Astrocyte (in vitro differentiated cells and primary cell): Measurements from ENCODE around the gene ATXN10. TPM values are rescaled to one million over a fixed set of nuclear protein-coding genes. Genes with fewer than 3 reads are reported as not detected.

Experiments used
- DNase-seq: peaks from one replicate; pipeline ENCODE4 v3.0.0-alpha.2; 2010; ENCODE audit warnings: low read depth
- FAIRE-seq: peaks from 2 replicates; lab custom pipeline; 2011; peaks lifted over from hg19 to GRCh38; lab: Jason Lieb, UNC
- H2AFZ ChIP-seq: 2 replicates; pipeline ENCODE4 v1.6.0; 2012; ENCODE audit warnings: low read depth, low read length, inconsistent platforms
- H3K27ac ChIP-seq: 2 replicates; pipeline ENCODE4 v1.5.1; 2011; ENCODE audit warnings: low read depth, low read length, inconsistent platforms
- H3K27me3 ChIP-seq: 2 replicates; pipeline ENCODE4 v1.6.0; 2011; ENCODE audit warnings: low read length, inconsistent platforms; ENCODE audit not compliant: insufficient read depth
- H3K36me3 ChIP-seq: 2 replicates; pipeline ENCODE4 v1.5.1; 2011; ENCODE audit warnings: low read length, inconsistent platforms; ENCODE audit not compliant: insufficient read depth
- H3K4me1 ChIP-seq: 2 replicates; pipeline ENCODE4 v1.5.1; 2011; ENCODE audit warnings: low read length, inconsistent platforms; ENCODE audit not compliant: insufficient read depth
- H3K4me2 ChIP-seq: 2 replicates; pipeline ENCODE4 v1.6.0; 2012; ENCODE audit warnings: low read length, inconsistent platforms
- H3K4me3 ChIP-seq: 2 replicates; pipeline ENCODE4 v1.5.1; 2011; ENCODE audit warnings: low read depth, mild to moderate bottlenecking, low read length, inconsistent platforms; ENCODE audit not compliant: insufficient read depth
- H3K79me2 ChIP-seq: 2 replicates; pipeline ENCODE4 v1.6.0; 2012; ENCODE audit warnings: mild to moderate bottlenecking, low read length, inconsistent platforms; ENCODE audit not compliant: insufficient read depth
- H3K9ac ChIP-seq: 2 replicates; pipeline ENCODE4 v1.6.0; 2012; ENCODE audit warnings: mild to moderate bottlenecking, low read length, inconsistent platforms
- H3K9me3 ChIP-seq: 2 replicates; pipeline ENCODE4 v1.5.1; 2012; ENCODE audit warnings: low read depth, mild to moderate bottlenecking, low read length, inconsistent platforms; ENCODE audit not compliant: insufficient read depth
- H4K20me1 ChIP-seq: 2 replicates; pipeline ENCODE4 v1.6.0; 2012; ENCODE audit warnings: low read length, inconsistent platforms; ENCODE audit not compliant: insufficient read depth
- H3K27ac Mint-ChIP-seq: one replicate; pipeline ENCODE4 v1.8.0; 2021; ENCODE audit warnings: mild to moderate bottlenecking, mixed read lengths; ENCODE audit not compliant: unreplicated experiment
- H3K27me3 Mint-ChIP-seq: one replicate; pipeline ENCODE4 v1.8.0; 2021; ENCODE audit warnings: low read depth, mixed read lengths; ENCODE audit not compliant: unreplicated experiment
- H3K36me3 Mint-ChIP-seq: one replicate; pipeline ENCODE4 v1.8.0; 2021; ENCODE audit warnings: low read depth, mixed read lengths; ENCODE audit not compliant: unreplicated experiment
- H3K4me1 Mint-ChIP-seq: one replicate; pipeline ENCODE4 v1.8.0; 2021; ENCODE audit warnings: low read depth, mixed read lengths; ENCODE audit not compliant: unreplicated experiment
- H3K4me3 Mint-ChIP-seq: one replicate; pipeline ENCODE4 v1.8.0; 2021; ENCODE audit warnings: mild to moderate bottlenecking, moderate library complexity, mixed read lengths; ENCODE audit not compliant: unreplicated experiment
- H3K9me3 Mint-ChIP-seq: one replicate; pipeline ENCODE4 v1.8.0; 2021; ENCODE audit warnings: mild to moderate bottlenecking, mixed read lengths; ENCODE audit not compliant: unreplicated experiment
- EZH2 ChIP-seq: IDR thresholded peaks from 2 replicates; pipeline ENCODE4 v1.6.1; 2012; ENCODE audit warnings: mild to moderate bottlenecking, low read length, inconsistent platforms; ENCODE audit not compliant: insufficient read depth
- total RNA-seq: library from RNA; stranded (reverse); gene quantifications from 2 replicates; pipeline ENCODE4 v1.2.1, GENCODE V29; 2021
- TF ChIP-seq, protein P1 (sequence below): IDR thresholded peaks from 2 replicates; pipeline ENCODE4 v1.5.1; 2011; ENCODE audit warnings: low read depth, mild to moderate bottlenecking, inconsistent platforms, low read length, moderate library complexity; ENCODE audit not compliant: insufficient read depth

The ATXN10 gene
- total RNA-seq, 1 donor from 2014 or later = 195 TPM

DNA sequence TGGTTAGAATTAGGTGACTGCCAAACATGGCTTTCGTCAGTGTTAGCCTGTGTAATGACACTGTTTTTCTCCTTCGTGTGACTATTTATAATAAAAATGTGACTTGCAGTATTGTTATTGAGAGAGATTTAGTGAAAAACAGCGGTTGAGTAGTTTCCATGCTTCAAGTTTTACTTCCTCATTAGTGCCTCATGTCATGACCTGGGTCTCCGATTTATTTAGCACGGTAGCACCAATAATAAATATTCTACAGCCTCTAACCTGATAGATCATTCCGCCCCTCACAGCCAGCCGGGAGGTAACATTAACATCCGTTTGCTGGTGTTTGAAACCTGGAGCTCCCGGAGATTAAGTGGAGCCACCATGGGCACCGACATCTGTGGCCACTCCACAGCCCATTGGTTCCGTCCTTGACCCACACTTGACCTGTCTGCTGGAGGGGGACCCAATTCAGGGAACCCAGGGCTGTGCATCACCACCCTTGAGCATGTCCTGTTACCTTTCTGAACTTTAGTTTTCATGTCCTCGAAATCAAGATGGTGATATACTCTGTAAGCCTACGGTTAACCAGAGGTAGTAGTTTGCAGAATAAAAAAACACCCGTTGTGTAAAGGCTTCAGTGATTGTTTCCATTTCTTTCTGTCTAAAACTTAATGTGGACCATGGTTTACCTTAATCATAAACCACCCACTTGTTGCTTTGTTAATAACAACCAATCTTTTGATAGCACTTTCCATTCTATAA, 104.1 kb downstream of the ATXN10 start:
- Mint-ChIP-seq H3K36me3 (peaks cover 13% of the 10 kb centered on the region), H3K27me3 (no peaks in the 10 kb centered on the region), H3K4me1 (peaks cover 13% of the 10 kb centered on the region), H3K27ac (no peak overlapping the region), H3K4me3 (no peak overlapping the region), H3K9me3 (no peaks in the 10 kb centered on the region)
- H3K27me3 ChIP-seq = no peaks in the 10 kb centered on the region
- H3K9ac ChIP-seq = no peak overlapping the region
- H3K9me3 ChIP-seq = no peaks in the 10 kb centered on the region
- TF ChIP-seq, protein P1, sequence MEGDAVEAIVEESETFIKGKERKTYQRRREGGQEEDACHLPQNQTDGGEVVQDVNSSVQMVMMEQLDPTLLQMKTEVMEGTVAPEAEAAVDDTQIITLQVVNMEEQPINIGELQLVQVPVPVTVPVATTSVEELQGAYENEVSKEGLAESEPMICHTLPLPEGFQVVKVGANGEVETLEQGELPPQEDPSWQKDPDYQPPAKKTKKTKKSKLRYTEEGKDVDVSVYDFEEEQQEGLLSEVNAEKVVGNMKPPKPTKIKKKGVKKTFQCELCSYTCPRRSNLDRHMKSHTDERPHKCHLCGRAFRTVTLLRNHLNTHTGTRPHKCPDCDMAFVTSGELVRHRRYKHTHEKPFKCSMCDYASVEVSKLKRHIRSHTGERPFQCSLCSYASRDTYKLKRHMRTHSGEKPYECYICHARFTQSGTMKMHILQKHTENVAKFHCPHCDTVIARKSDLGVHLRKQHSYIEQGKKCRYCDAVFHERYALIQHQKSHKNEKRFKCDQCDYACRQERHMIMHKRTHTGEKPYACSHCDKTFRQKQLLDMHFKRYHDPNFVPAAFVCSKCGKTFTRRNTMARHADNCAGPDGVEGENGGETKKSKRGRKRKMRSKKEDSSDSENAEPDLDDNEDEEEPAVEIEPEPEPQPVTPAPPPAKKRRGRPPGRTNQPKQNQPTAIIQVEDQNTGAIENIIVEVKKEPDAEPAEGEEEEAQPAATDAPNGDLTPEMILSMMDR = no peak
- no peak for TF ChIP-seq EZH2
- no peak overlapping the region for H2AFZ ChIP-seq
- FAIRE-seq = no peak
- peaks cover 38% of the 10 kb centered on the region for H4K20me1 ChIP-seq
- peaks cover 15% of the 10 kb centered on the region for H3K4me1 ChIP-seq
- DNase-seq = no peak
- H3K79me2 ChIP-seq = peaks cover 71% of the 10 kb centered on the region
- H3K27ac ChIP-seq = peak overlapping the region; percentile 70
- H3K4me2 ChIP-seq = no peak overlapping the region
- H3K4me3 ChIP-seq = no peak overlapping the region
- H3K36me3 ChIP-seq = peaks cover 3% of the 10 kb centered on the region

DNA sequence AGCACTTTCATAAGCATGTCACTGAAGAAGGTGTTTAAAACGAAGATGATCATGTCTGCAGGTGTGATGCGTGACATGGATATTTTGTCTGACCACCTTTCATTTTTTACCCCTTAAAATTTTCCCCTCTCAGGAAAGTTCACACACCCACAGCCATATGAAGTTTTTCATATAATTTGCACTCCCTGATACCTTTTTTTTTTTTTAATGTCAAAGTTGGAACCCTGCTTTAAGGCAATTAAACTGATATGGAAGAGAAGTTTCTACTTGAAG, 104.6 kb downstream of the ATXN10 start:
- no peak for DNase-seq
- Histone ChIP-seq H2AFZ (no peak overlapping the region), H3K4me2 (no peak overlapping the region), H4K20me1 (peaks cover 37% of the 10 kb centered on the region), H3K27me3 (no peaks in the 10 kb centered on the region), H3K4me3 (no peak overlapping the region), H3K36me3 (peaks cover 3% of the 10 kb centered on the region), H3K9me3 (no peaks in the 10 kb centered on the region), H3K27ac (peak overlapping the region; percentile 70), H3K4me1 (peaks cover 17% of the 10 kb centered on the region), H3K79me2 (peaks cover 71% of the 10 kb centered on the region), H3K9ac (no peak overlapping the region)
- H3K27me3 Mint-ChIP-seq = no peaks in the 10 kb centered on the region
- no peak for FAIRE-seq
- no peak overlapping the region for H3K4me3 Mint-ChIP-seq
- peaks cover 13% of the 10 kb centered on the region for H3K4me1 Mint-ChIP-seq
- no peaks in the 10 kb centered on the region for H3K9me3 Mint-ChIP-seq
- TF ChIP-seq, protein P1 = no peak
- TF ChIP-seq EZH2 = no peak
- H3K27ac Mint-ChIP-seq = no peak overlapping the region
- peaks cover 11% of the 10 kb centered on the region for H3K36me3 Mint-ChIP-seq
